HG02571 (cell line): Measurements from ENCODE around the gene CFAP46.
"Not testable (repeated sequence)": the region's sequence is repeated elsewhere in the genome, so short reads cannot be mapped to it uniquely, and the experiment has no call there.

Source experiments
- ATAC-seq: cut with Tn5 transposase; IDR thresholded peaks from one replicate; pipeline ENCODE4 v1.9.1; 2021; ENCODE audit warnings: mild to moderate bottlenecking, moderate library complexity; ENCODE audit not compliant: unreplicated experiment

The CFAP46 gene

GRCh38 chr10:132793213-132793612 is 149.2 kb downstream of the CFAP46 start:
- no peak for ATAC-seq

- ATAC-seq = no peak
Observed at GRCh38 chr10:132792796-132793195, 149.6 kb downstream of the CFAP46 start.

- not testable (repeated sequence) for ATAC-seq
Observed at GRCh38 chr10:132792099-132792498, 150.3 kb downstream of the CFAP46 start.

DNA sequence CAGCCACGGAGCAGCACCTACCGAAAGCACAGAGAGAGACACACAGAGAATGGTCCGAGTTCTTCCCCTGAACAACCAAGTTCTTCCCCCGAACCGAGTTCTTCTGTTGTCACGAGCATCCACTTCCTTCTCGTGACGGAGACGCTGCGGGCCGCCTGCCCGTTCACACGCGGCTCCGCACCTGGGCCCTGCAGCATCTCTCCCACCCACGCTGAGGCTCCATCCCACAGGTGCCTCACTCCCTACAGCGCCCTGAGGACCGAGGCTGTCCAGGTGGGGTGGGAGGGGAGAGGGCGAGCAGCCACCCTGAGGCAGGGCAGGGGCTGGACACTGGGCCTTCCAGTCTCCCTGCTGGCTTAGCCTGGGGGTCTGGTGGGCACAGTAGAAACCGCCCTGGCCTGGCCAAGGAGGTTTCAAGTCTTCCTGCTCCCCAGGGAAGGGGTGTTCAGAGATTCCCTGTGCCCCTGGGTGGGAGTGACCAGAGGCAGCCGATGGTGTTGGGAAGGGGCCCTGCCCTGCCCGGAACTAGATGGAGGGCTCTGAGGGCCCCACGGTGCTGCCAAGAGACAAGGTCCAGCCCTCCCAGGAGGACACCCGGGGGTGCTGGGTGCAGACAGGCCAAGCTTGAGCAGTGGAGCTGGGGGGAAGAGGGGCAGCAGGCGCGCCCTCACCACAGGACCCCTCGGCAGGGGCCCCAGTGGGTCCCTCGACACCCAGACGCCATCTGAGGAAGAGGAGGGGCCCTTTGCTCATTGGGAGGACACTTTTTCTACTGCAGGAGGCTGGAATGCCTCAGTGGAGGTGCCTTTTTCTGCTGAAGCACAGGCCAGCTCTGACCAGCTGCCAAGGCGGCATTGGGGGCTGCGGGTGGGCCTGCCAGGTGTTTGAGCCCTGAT is 151.2 kb downstream of the CFAP46 start:
- no peak for ATAC-seq

GRCh38 chr10:132790470-132790869 is 151.9 kb downstream of the CFAP46 start:
- ATAC-seq = no peak

DNA sequence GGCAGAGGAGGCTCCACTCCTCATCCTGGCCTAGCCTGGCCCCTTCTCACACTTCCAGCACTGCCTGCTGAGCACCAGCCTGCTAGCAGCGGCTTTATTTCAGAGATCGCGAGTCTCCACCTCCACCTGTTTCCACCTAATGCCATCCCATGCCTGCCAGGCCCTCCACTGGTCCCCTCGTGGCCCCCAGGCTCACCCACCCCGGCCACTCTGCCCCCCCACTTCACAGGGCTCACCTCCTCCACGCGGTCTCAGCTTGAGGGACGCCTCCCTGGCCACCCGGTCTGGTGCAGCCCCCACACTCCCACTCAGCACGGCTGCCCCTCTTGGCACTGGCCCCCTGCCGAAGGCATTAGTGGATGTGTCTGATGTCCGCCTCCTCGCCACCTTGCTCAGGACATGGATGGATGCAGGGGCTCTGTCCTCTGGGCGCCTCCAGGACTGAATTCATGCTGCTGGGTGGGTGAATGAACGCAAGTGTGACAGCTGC is 152.7 kb downstream of the CFAP46 start:
- no peak for ATAC-seq

DNA sequence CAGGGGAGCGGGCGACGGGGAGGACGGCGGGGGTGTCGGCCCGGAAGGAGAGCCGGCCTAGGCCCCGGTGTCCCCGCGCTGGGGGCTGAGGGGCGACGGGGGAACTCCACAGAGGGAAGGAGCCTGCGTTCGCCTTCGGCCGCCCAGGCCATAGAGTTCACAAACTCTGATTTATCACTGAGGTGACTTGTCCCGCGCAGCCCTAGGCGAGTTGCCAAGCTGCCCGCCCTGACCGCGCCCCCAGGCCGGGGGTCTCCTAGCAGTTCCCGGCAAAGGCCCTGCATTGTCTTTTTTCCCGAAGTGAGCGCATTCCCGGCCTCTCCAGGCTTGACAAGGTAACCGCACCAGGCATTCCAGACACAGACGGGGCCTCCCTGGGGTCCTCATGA is 153.5 kb downstream of the CFAP46 start:
- no peak for ATAC-seq

DNA sequence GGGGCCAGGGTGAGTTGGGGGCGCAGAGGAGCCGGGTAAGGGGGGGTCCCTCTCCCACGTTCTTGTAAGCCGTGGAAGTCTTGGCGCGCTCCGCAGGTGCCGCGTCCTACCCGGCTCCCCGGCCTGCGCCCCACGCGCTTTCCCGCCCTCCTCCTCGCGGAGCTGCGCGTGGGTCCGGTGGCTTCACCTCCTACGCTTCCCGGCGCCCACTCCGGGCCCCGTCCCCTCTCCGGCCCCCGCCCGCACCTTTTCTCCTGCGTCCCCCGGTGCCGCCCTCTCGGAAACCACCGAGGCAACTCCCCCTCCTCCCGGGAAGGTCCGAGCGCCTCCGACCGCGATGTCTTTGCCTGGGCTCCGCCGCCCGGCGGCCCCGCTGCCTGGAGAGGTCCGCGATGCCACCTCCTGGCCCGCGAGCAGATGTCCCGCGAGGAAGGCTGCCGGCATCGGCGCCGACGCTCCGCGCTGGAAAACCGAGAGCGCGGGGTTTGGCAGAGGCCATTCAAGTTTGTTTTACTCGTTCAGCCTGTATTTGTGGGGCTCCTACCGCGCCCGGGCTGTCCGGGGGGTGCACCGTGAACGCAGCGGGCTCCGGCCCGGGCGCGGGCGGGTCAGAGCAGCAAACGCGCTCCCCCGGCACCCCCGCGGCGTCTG is 154.1 kb downstream of the CFAP46 start:
- ATAC-seq = no peak

- ATAC-seq = no peak
Observed at GRCh38 chr10:132787495-132788179, 154.7 kb downstream of the CFAP46 start.

- no peak for ATAC-seq
Observed at GRCh38 chr10:132786884-132787494, 155.4 kb downstream of the CFAP46 start.

DNA sequence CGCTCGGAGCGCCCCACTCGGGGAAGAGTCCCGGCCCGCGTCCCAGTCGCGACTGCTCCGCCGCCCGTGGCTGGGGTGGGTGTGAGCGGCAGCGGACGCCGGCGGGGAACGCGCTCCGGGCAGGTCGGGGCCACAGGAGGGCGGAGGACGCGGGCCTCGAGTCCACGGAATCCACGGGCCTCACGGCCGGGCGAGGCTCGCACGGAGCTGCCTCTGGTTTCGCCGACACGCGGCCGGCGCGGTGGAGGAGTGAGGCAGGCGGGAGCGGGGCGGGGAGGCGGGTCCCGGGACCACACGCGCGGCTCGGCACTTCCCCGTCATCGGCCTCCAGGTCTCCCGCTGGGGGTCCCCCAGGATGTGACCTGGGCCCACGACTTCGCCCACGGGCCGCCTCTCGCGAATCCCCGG is 155.9 kb downstream of the CFAP46 start:
- ATAC-seq = no peak

- ATAC-seq = no peak
Observed at GRCh38 chr10:132785723-132786475, 156.5 kb downstream of the CFAP46 start, which contains the start of gene NKX6-2. NKX6-2 (minus strand) TSS chr10:132786147; CDS start chr10:132785948, 199 bp downstream.

- ATAC-seq = no peak
Observed at GRCh38 chr10:132784866-132785722, 157.3 kb downstream of the CFAP46 start.

DNA sequence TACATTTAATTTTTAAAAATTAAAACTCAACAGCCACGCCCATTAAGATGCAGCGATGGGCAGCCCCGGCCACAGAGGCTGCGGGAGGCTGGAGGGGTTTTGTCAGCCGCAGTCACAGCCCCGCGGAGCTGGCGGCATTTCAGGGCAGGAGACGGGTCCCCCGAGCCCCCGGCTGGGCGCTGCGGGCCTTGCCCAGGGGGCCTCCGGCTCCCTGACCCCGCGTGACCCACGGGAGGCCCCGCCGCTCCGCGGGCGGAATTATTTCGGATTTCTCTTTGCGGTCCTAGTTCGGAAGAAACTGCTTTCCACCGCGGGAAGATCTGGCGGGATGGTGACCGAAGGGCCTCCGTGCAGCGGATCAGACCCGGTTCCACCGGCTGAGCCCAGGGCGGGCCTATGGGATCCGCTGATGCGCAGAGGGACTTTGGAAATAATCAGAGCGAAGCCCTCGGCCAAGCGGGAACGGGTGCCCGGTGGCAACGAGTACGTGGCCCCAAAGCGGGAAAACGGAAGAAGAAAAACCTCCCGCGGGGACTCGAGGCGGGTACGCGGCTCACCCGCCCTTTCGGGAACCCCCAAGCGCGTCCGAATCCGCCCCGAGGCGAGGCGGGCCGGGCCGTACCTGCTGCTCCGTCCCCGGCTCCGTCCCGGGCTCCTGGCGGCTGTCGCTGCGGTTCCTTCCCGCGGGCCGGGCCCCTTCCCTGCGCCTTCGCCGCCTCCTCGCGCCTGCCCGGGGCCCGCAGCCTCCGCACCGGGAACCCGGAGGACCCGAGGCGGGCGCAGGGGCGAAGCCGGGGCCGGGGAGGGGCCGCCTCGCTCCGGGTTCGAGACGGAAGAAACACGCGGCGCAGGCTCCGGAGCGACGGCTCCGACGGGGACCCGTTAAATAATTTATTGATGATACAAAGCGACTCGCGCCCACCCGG is 158.2 kb downstream of the CFAP46 start:
- ATAC-seq = no peak

DNA sequence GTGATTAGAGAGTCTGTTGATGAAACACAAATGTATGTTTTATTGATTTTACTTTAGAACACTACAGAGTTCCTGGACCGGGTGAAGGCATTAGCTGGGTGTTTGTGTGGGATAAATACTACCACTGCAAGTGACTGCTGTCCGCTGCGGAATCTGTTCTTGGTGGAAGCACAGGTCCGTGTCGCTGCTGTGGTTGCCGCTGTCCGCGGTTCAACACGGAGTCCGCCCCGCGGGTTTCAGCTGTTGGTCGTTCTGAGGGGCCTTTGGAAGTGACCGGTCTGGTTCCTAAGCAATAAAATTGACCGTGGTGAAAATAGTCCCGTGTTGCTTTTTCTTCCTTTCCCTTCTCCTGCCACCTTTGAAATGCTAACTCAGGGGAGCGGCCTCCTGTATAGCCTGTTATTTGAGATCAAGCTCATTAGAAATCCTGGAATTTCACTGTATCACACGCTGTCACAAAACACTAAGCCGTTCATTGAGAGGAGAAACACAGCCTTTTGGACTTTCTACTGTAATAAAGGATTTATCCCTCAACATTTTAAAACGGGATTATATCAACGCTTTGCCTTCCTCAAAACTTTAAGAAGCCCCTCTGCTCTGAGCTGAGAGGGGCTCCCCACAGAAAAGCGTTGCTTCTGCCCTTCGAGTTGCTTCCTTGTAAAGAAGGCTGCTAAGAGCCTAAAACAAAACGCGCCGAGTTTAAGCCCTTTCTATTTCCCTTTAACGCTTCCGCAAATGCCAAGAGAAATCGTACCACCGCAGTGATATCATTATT is 159.0 kb downstream of the CFAP46 start:
- ATAC-seq = no peak

- ATAC-seq = no peak
Observed at GRCh38 chr10:132781556-132781955, 160.8 kb downstream of the CFAP46 start.

DNA sequence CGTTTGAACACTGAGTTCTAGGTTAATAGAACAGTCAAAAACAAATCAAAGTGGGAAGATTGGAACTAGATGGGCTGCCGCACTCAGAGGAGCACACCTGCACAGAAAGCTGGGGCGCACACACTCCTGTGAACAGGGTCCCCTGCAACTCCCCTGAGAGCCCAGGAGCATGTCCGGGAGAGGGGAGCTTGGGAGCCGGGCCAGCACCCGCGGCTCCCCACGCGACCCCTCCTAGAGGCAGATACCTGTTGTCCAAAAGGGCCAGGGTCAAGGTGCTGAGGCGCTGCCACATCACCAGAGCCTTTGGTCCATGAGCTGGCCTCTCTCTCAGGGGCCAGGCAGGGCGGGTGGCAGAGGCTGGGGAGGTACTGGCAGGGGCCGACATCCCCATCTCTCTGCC is 162.0 kb downstream of the CFAP46 start:
- no peak for ATAC-seq
